HepG2 (cell line): Measurements from ENCODE around the gene SENP7. TPM values are rescaled to one million over a fixed set of nuclear protein-coding genes. Genes with fewer than 3 reads are reported as not detected.
A peak's percentile ranks its signal among the peaks of the same experiment; 100 is the strongest.

Source experiments
- FOSL2 ChIP-seq: sonication (generic); formaldehyde crosslinking; IDR thresholded peaks from 2 replicates; pipeline ENCODE4 v1.4.0; 2020; ENCODE audit warnings: missing genetic modification reagents
- FOXK2 ChIP-seq: fragments of 450-650 bp; IDR thresholded peaks from 2 replicates; pipeline ENCODE4 v1.6.1; 2016
- HDAC2 ChIP-seq: sonication (generic); formaldehyde crosslinking; IDR thresholded peaks from 2 replicates; pipeline ENCODE4 v1.4.0; 2020; ENCODE audit warnings: missing genetic modification reagents
- KDM5A ChIP-seq: fragments of 200-600 bp; sonication (generic); IDR thresholded peaks from 2 replicates; pipeline ENCODE4 v1.7.0; 2018; ENCODE audit warnings: antibody characterized with exemption, mild to moderate bottlenecking, low read length, borderline replicate concordance
- MAF1 ChIP-seq: sonication (generic); formaldehyde crosslinking; IDR thresholded peaks from 2 replicates; pipeline ENCODE4 v1.5.0; 2020; ENCODE audit warnings: missing genetic modification reagents, borderline replicate concordance
- MAX ChIP-seq: IDR thresholded peaks from 2 replicates; pipeline ENCODE4 v1.6.1; 2012; ENCODE audit warnings: inconsistent platforms
- NFRKB ChIP-seq: fragments of 450-650 bp; IDR thresholded peaks from 2 replicates; pipeline ENCODE4 v1.6.1; 2017
- NPAS2 ChIP-seq: sonication (generic); formaldehyde crosslinking; IDR thresholded peaks from 2 replicates; pipeline ENCODE4 v1.8.0; 2022; ENCODE audit warnings: mild to moderate bottlenecking, missing genetic modification reagents, borderline replicate concordance
- RARA ChIP-seq: IDR thresholded peaks from 2 replicates; pipeline ENCODE4 v1.6.1; 2016; ENCODE audit warnings: missing genetic modification reagents, missing compliant biosample characterization
- SIN3A ChIP-seq: IDR thresholded peaks from 2 replicates; pipeline ENCODE4 v1.6.1; 2011; ENCODE audit warnings: low read depth, mild to moderate bottlenecking, control low read depth, low read length, borderline replicate concordance
- THRA ChIP-seq: sonication (generic); formaldehyde crosslinking; IDR thresholded peaks from 2 replicates; pipeline ENCODE4 v1.4.0; 2020; ENCODE audit warnings: missing genetic modification reagents, borderline replicate concordance
- XRCC5 ChIP-seq: fragments of 200-400 bp; formaldehyde crosslinking; optimal IDR thresholded peaks from 2 replicates; pipeline ENCODE3; 2017; ENCODE audit warnings: mild to moderate bottlenecking, low read length
- ZBTB33 ChIP-seq: sonication (generic); formaldehyde crosslinking; IDR thresholded peaks from 2 replicates; pipeline ENCODE4 v1.4.0; 2020; ENCODE audit warnings: missing genetic modification reagents
- ZFAT ChIP-seq: sonication (generic); formaldehyde crosslinking; conservative IDR thresholded peaks from 2 replicates; pipeline ENCODE4 v1.8.1; 2023; ENCODE audit warnings: missing genetic modification reagents, inconsistent platforms
- ZMYM3 ChIP-seq: sonication (generic); formaldehyde crosslinking; IDR thresholded peaks from 2 replicates; pipeline ENCODE4 v1.5.1; 2020; ENCODE audit warnings: mild to moderate bottlenecking, missing genetic modification reagents
- ZNF280D ChIP-seq: sonication (generic); formaldehyde crosslinking; IDR thresholded peaks from 2 replicates; pipeline ENCODE4 v1.5.1; 2020; ENCODE audit warnings: mild to moderate bottlenecking, missing genetic modification reagents
- ZNF317 ChIP-seq: sonication (generic); formaldehyde crosslinking; IDR thresholded peaks from 2 replicates; pipeline ENCODE4 v1.5.0; 2020; ENCODE audit warnings: mild to moderate bottlenecking, missing genetic modification reagents
- ZNF460 ChIP-seq: sonication (generic); formaldehyde crosslinking; IDR thresholded peaks from 2 replicates; pipeline ENCODE4 v1.5.1; 2020; ENCODE audit warnings: missing genetic modification reagents, mild to moderate bottlenecking, borderline replicate concordance
- ZNF674 ChIP-seq: sonication (generic); formaldehyde crosslinking; IDR thresholded peaks from 2 replicates; pipeline ENCODE4 v1.5.0; 2020; ENCODE audit warnings: low read depth, mild to moderate bottlenecking, missing genetic modification reagents
- ZNF7 ChIP-seq: IDR thresholded peaks from 2 replicates; pipeline ENCODE4 v1.6.1; 2016; ENCODE audit warnings: missing biosample characterization, missing genetic modification reagents
- ZNF710 ChIP-seq: sonication (generic); formaldehyde crosslinking; IDR thresholded peaks from 2 replicates; pipeline ENCODE4 v1.5.0; 2020; ENCODE audit warnings: mild to moderate bottlenecking, missing genetic modification reagents, borderline replicate concordance
- ZNF883 ChIP-seq: sonication (generic); formaldehyde crosslinking; IDR thresholded peaks from 2 replicates; pipeline ENCODE4 v1.5.1; 2020; ENCODE audit warnings: mild to moderate bottlenecking, missing genetic modification reagents; ENCODE audit errors: not compliant biosample characterization
- ZSCAN12 ChIP-seq: sonication (generic); formaldehyde crosslinking; IDR thresholded peaks from 2 replicates; pipeline ENCODE4 v1.9.0; 2021; ENCODE audit warnings: mild to moderate bottlenecking, missing genetic modification reagents
- polyA plus RNA-seq, 8 experiments: library from polyadenylated mRNA; depleted of rRNA in 3 of 8; stranded (reverse) in 7 of 8; unstranded in 1 of 8; fragments of >200 nt; fragmentation: Illumina TruSeq in 4 of 8; extraction: Trizol in 4 of 8; gene quantifications; 2 replicates each; pipeline versions ENCODE4 v1.2.1 to v1.2.3, GENCODE V29; 2011 to 2016; ENCODE audit warnings: low read depth in 4 of 8, missing spikeins in 1 of 8, mixed read lengths in 1 of 8; ENCODE audit not compliant: insufficient read depth in 1 of 8
- total RNA-seq, 5 experiments: library from RNA; depleted of rRNA; stranded (reverse); fragments of >200 nt; fragmentation: Illumina TruSeq; extraction: Trizol; gene quantifications; 2 replicates each; pipeline ENCODE4 v1.2.3, GENCODE V29; 2016; ENCODE audit warnings: low read depth in 1 of 5

The SENP7 gene
- total and polyA plus RNA-seq, 2 of the 13 experiments (the other 11 are each of a cell fraction or from before 2014, with no cell fraction given) = 9.1 to 10.3 TPM

GRCh38 chr3:101548527-101549105 lies 35.6 kb upstream of the SENP7 start (continued):
- no peak for TF ChIP-seq ZNF280D
- no peak for TF ChIP-seq MAX
- TF ChIP-seq ZSCAN12 = no peak
- no peak for TF ChIP-seq SIN3A
- TF ChIP-seq HDAC2 (CRISPR knock-in tag) = peak; percentile 72; the same call in 1 of the 2 replicates
- TF ChIP-seq ZNF710 (CRISPR knock-in tag) = no peak; the same call in 1 of the 2 replicates
- TF ChIP-seq ZNF7 = no peak
- TF ChIP-seq ZBTB33 (CRISPR knock-in tag) = no peak
- TF ChIP-seq ZNF460 = no peak
- no peak for TF ChIP-seq NPAS2 (CRISPR knock-in tag)
- TF ChIP-seq ZNF674 (CRISPR knock-in tag) = no peak
- TF ChIP-seq THRA (CRISPR knock-in tag) = 0 out of 2 replicates have a peak, but pooled peaks have one; percentile 36
- TF ChIP-seq FOSL2 (CRISPR knock-in tag) = peak; percentile 57
- 0 out of 2 replicates have a peak, but pooled peaks have one; percentile 27 for TF ChIP-seq RARA (CRISPR knock-in tag)
- no peak for TF ChIP-seq KDM5A
- TF ChIP-seq ZMYM3 (CRISPR knock-in tag) = peak; percentile 67; the same call in 1 of the 2 replicates
- TF ChIP-seq ZNF883 (CRISPR knock-in tag) = no peak
- TF ChIP-seq MAF1 (CRISPR knock-in tag) = no peak
- no peak for TF ChIP-seq ZNF317 (CRISPR knock-in tag)
- 0 out of 2 replicates have a peak, but pooled peaks have one; percentile 7 for TF ChIP-seq FOXK2
- TF ChIP-seq XRCC5 = no peak
- TF ChIP-seq ZFAT (CRISPR knock-in tag) = no peak
- TF ChIP-seq NFRKB = no peak
